Testis (tissue), 2 donors: ENCODE measurements around the gene GRM4.

Experiments
- POLR2A ChIP-seq: fragments of 450-650 bp; IDR thresholded peaks from one replicate; pipeline ENCODE4 v1.6.1; 2017; ENCODE audit warnings: antibody characterized with exemption, mild to moderate bottlenecking, moderate library complexity
- TF ChIP-seq, protein P1 (sequence below), 3 experiments: fragments of 450-650 bp in 2 of 3; fragments of 200-600 bp in 1 of 3; sonication (generic) in 1 of 3; IDR thresholded peaks; one replicate each; pipeline ENCODE4 v1.5.1; 2016 to 2019; ENCODE audit warnings: antibody characterized with exemption in 3 of 3, mild to moderate bottlenecking in 2 of 3, moderate library complexity in 1 of 3

DNA sequence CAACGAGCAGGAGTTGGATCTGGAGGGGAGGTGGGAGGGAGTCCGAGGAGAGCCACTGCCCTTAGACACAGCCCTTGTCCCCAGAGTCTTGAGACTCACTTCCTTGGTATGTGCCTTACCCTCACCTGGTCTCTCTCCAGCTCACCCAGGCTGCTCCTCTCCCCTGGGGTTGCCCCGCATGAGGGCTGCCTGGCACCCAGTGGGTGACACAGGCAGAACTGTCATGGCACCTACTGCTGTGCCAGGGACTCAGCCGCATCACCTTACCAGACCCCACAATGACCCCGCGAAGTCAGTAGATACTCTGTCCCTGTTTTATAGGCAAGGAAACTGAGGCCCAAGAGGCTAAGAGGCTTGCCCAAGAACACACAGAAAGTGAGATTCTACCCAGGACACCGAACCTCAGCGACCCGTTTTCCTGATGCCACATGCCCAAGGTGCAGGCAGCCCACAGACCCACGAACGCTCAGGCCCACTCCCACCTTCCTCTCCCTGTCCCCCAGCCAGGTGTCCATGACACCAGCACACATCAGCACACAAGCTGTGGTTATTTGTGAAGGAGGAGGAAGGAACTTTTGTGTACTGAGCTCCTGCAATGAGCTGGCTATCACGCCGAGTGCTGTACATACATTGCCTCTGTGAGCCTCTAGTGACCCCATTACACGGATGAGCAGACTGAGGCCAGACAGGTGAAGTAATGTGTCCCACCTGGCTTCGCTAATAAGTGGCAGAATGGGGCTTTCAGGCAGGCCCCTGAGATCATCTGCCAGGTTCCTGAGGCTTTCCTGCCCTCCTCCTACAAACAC lies 168.1 kb downstream of the GRM4 start:
- TF ChIP-seq, protein P1, sequence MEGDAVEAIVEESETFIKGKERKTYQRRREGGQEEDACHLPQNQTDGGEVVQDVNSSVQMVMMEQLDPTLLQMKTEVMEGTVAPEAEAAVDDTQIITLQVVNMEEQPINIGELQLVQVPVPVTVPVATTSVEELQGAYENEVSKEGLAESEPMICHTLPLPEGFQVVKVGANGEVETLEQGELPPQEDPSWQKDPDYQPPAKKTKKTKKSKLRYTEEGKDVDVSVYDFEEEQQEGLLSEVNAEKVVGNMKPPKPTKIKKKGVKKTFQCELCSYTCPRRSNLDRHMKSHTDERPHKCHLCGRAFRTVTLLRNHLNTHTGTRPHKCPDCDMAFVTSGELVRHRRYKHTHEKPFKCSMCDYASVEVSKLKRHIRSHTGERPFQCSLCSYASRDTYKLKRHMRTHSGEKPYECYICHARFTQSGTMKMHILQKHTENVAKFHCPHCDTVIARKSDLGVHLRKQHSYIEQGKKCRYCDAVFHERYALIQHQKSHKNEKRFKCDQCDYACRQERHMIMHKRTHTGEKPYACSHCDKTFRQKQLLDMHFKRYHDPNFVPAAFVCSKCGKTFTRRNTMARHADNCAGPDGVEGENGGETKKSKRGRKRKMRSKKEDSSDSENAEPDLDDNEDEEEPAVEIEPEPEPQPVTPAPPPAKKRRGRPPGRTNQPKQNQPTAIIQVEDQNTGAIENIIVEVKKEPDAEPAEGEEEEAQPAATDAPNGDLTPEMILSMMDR (IDR thresholded peaks at IDR 0.05) = no peak
- TF ChIP-seq POLR2A = no peak
